CD4-positive, CD25-positive, alpha-beta regulatory T cell (primary cell): Measurements from ENCODE around the gene NEK7. TPM values are rescaled to one million over a fixed set of nuclear protein-coding genes. Genes with fewer than 3 reads are reported as not detected.
"Not testable (repeated sequence)": the region's sequence is repeated elsewhere in the genome, so short reads cannot be mapped to it uniquely, and the experiment has no call there.

Experiments
- ATAC-seq, 2 donors: fragments of 150-1000 bp; cut with Tn5 transposase; one replicate each; pipeline ENCODE4 v1.10.0; 2021; ENCODE audit warnings: low read depth in 2 of 2, moderate number of reproducible peaks in 2 of 2, moderate library complexity in 1 of 2
- DNase-seq, 3 donors: peaks; one replicate each; pipeline versions ENCODE4 v3.0.0 to v3.0.0-alpha.2; 2012 to 2022; ENCODE audit warnings: mixed read lengths in 1 of 3
- H3K27ac ChIP-seq: one replicate; pipeline ENCODE4 v1.7.0; 2013; ENCODE audit warnings: mild to moderate bottlenecking, low read length; ENCODE audit not compliant: insufficient read depth, poor library complexity, severe bottlenecking
- H3K27me3 ChIP-seq: one replicate; pipeline ENCODE4 v1.7.0; 2013; ENCODE audit warnings: low read length; ENCODE audit not compliant: control insufficient read depth, insufficient read depth
- H3K36me3 ChIP-seq: one replicate; pipeline ENCODE4 v1.7.0; 2013; ENCODE audit warnings: mild to moderate bottlenecking, low read length, moderate library complexity; ENCODE audit not compliant: control insufficient read depth, insufficient read depth
- H3K4me1 ChIP-seq: 2 replicates; pipeline ENCODE4 v1.7.0; 2013; ENCODE audit warnings: mild to moderate bottlenecking, low read length; ENCODE audit not compliant: insufficient read depth, control insufficient read depth, poor library complexity, severe bottlenecking
- H3K4me3 ChIP-seq: one replicate; pipeline ENCODE4 v1.7.0; 2013; ENCODE audit warnings: low read depth, mild to moderate bottlenecking, low read length, moderate library complexity
- H3K9me3 ChIP-seq, 2 experiments: 1 replicate in 1 of 2; 2 replicates in 1 of 2; pipeline ENCODE4 v1.7.0; 2013; ENCODE audit warnings: low read length in 2 of 2, mild to moderate bottlenecking in 1 of 2, moderate library complexity in 1 of 2; ENCODE audit not compliant: control insufficient read depth in 2 of 2
- H3K27ac Mint-ChIP-seq, 3 donors: one replicate each; pipeline ENCODE4 v1.8.0; 2020 to 2022; ENCODE audit warnings: mild to moderate bottlenecking in 3 of 3, mixed read lengths in 3 of 3, moderate library complexity in 2 of 3
- H3K27me3 Mint-ChIP-seq: one replicate; pipeline ENCODE4 v1.8.0; 2022; ENCODE audit warnings: mild to moderate bottlenecking, mixed read lengths
- H3K36me3 Mint-ChIP-seq: one replicate; pipeline ENCODE4 v1.8.0; 2020; ENCODE audit warnings: mixed read lengths
- H3K4me1 Mint-ChIP-seq, 4 donors: one replicate each; pipeline ENCODE4 v1.8.0; 2020 to 2022; ENCODE audit warnings: mixed read lengths in 4 of 4, mild to moderate bottlenecking in 1 of 4
- H3K4me3 Mint-ChIP-seq, 4 donors: one replicate each; pipeline ENCODE4 v1.8.0; 2020 to 2022; ENCODE audit warnings: mild to moderate bottlenecking in 4 of 4, mixed read lengths in 4 of 4, moderate library complexity in 3 of 4
- H3K9me3 Mint-ChIP-seq, 7 donors: one replicate each; pipeline ENCODE4 v1.8.0; 2020 to 2022; ENCODE audit warnings: mixed read lengths in 7 of 7, mild to moderate bottlenecking in 3 of 7, moderate library complexity in 2 of 7
- polyA plus RNA-seq, 4 donors: library from polyadenylated mRNA; unstranded; fragments of 300-500 nt; fragmentation: Illumina TruSeq; gene quantifications; one replicate each; pipeline ENCODE4 v1.2.3, GENCODE V29; 2021
- total RNA-seq: library from RNA; stranded (reverse); gene quantifications from one replicate; pipeline ENCODE4 v1.2.3, GENCODE V29; 2022

NEK7 gene
- total and polyA plus RNA-seq, 5 donors from 2014 or later: 37.7 to 61.3 (median 54.3) TPM

- peaks cover 4% of the 10 kb centered on the region for H3K4me1 ChIP-seq
- H3K9me3 Mint-ChIP-seq: no peaks in the 10 kb centered on the region
- H3K36me3 Mint-ChIP-seq: peaks cover 22% of the 10 kb centered on the region
- H3K9me3 ChIP-seq: no peaks in the 10 kb centered on the region
- H3K36me3 ChIP-seq: peaks cover 33% of the 10 kb centered on the region
- no peak overlapping the region for H3K4me3 ChIP-seq
- no peak overlapping the region for H3K4me3 Mint-ChIP-seq
- no peaks in the 10 kb centered on the region for H3K27me3 Mint-ChIP-seq
- H3K27ac Mint-ChIP-seq: no peak overlapping the region
- no peak overlapping the region for H3K27ac ChIP-seq
- peaks cover 12 to 40% (median 25%) of the 10 kb centered on the region in 4 donors for H3K4me1 Mint-ChIP-seq
- no peaks in the 10 kb centered on the region for H3K27me3 ChIP-seq
- ATAC-seq: no peak
- no peak for DNase-seq
Observed at GRCh38 chr1:198291924-198292323, 135.1 kb downstream of the NEK7 start.

- Histone ChIP-seq H3K36me3 (peaks cover 57% of the 10 kb centered on the region), H3K27ac (no peak overlapping the region), H3K27me3 (no peaks in the 10 kb centered on the region), H3K4me1 (peaks cover 4% of the 10 kb centered on the region), H3K4me3 (no peak overlapping the region), H3K9me3 (no peaks in the 10 kb centered on the region)
- no peak overlapping the region for H3K27ac Mint-ChIP-seq
- H3K4me3 Mint-ChIP-seq: no peak overlapping the region
- H3K27me3 Mint-ChIP-seq: no peaks in the 10 kb centered on the region
- no peak for ATAC-seq
- H3K9me3 Mint-ChIP-seq: peaks cover 0 to 1% (median 0%) of the 10 kb centered on the region in 7 donors
- no peak for DNase-seq
- H3K36me3 Mint-ChIP-seq: peaks cover 36% of the 10 kb centered on the region
- peaks cover 18 to 36% (median 29%) of the 10 kb centered on the region in 4 donors for H3K4me1 Mint-ChIP-seq
Observed at GRCh38 chr1:198295225-198295624, 138.4 kb downstream of the NEK7 start.

GRCh38 chr1:198295971-198296370, 139.2 kb downstream of the NEK7 start:
- H3K4me1 ChIP-seq: peaks cover 3% of the 10 kb centered on the region
- Mint-ChIP-seq H3K36me3 (peaks cover 40% of the 10 kb centered on the region), H3K4me1 (peaks cover 20 to 34% (median 30%) of the 10 kb centered on the region in 4 donors), H3K27me3 (no peaks in the 10 kb centered on the region), H3K9me3 (peaks cover 0 to 3% (median 0%) of the 10 kb centered on the region in 7 donors), H3K4me3 (peak overlapping the region in 1 of 4 donors; percentile 7), H3K27ac (peak overlapping the region in 2 of 3 donors; percentile 9 to 55)
- no peak for DNase-seq
- H3K27ac ChIP-seq: no peak overlapping the region
- H3K27me3 ChIP-seq: no peaks in the 10 kb centered on the region
- no peaks in the 10 kb centered on the region for H3K9me3 ChIP-seq
- H3K4me3 ChIP-seq: no peak overlapping the region
- H3K36me3 ChIP-seq: peaks cover 60% of the 10 kb centered on the region
- ATAC-seq: no peak

GRCh38 chr1:198297281-198297680, 140.5 kb downstream of the NEK7 start:
- H3K4me3 Mint-ChIP-seq: no peak overlapping the region
- no peak overlapping the region for H3K27ac ChIP-seq
- H3K36me3 Mint-ChIP-seq: peaks cover 48% of the 10 kb centered on the region
- peak overlapping the region in 1 of 3 donors; percentile 26 for H3K27ac Mint-ChIP-seq
- peaks cover 15 to 34% (median 32%) of the 10 kb centered on the region in 4 donors for H3K4me1 Mint-ChIP-seq
- H3K36me3 ChIP-seq: peaks cover 57% of the 10 kb centered on the region
- no peak for DNase-seq
- peaks cover 0 to 3% (median 0%) of the 10 kb centered on the region in 7 donors for H3K9me3 Mint-ChIP-seq
- no peak for ATAC-seq
- no peaks in the 10 kb centered on the region for H3K4me1 ChIP-seq
- H3K27me3 ChIP-seq: no peaks in the 10 kb centered on the region
- H3K4me3 ChIP-seq: no peak overlapping the region
- no peaks in the 10 kb centered on the region for H3K9me3 ChIP-seq
- no peaks in the 10 kb centered on the region for H3K27me3 Mint-ChIP-seq

GRCh38 chr1:198298640-198299039, 141.8 kb downstream of the NEK7 start:
- H3K27me3 Mint-ChIP-seq: no peaks in the 10 kb centered on the region
- DNase-seq (no peak), ATAC-seq (no peak)
- H3K27ac ChIP-seq: no peak overlapping the region
- no peaks in the 10 kb centered on the region for H3K4me1 ChIP-seq
- no peaks in the 10 kb centered on the region for H3K27me3 ChIP-seq
- peaks cover 52% of the 10 kb centered on the region for H3K36me3 Mint-ChIP-seq
- peaks cover 47% of the 10 kb centered on the region for H3K36me3 ChIP-seq
- peaks cover 12 to 34% (median 32%) of the 10 kb centered on the region in 4 donors for H3K4me1 Mint-ChIP-seq
- no peaks in the 10 kb centered on the region for H3K9me3 ChIP-seq
- H3K4me3 ChIP-seq: no peak overlapping the region
- peak overlapping the region in 1 of 3 donors; percentile 64 for H3K27ac Mint-ChIP-seq
- H3K9me3 Mint-ChIP-seq: peaks cover 0 to 3% (median 0%) of the 10 kb centered on the region in 7 donors
- H3K4me3 Mint-ChIP-seq: no peak overlapping the region

- H3K4me1 Mint-ChIP-seq: peaks cover 16 to 39% (median 26%) of the 10 kb centered on the region in 4 donors
- Histone ChIP-seq H3K9me3 (no peaks in the 10 kb centered on the region), H3K27ac (no peak overlapping the region), H3K4me1 (no peaks in the 10 kb centered on the region), H3K4me3 (no peak overlapping the region), H3K27me3 (no peaks in the 10 kb centered on the region), H3K36me3 (peaks cover 39% of the 10 kb centered on the region)
- peaks cover 0 to 3% (median 0%) of the 10 kb centered on the region in 7 donors for H3K9me3 Mint-ChIP-seq
- H3K4me3 Mint-ChIP-seq: no peak overlapping the region
- H3K27me3 Mint-ChIP-seq: no peaks in the 10 kb centered on the region
- DNase-seq (no peak), ATAC-seq (no peak)
- H3K27ac Mint-ChIP-seq: no peak overlapping the region
- peaks cover 47% of the 10 kb centered on the region for H3K36me3 Mint-ChIP-seq
Observed at GRCh38 chr1:198300451-198300850, 143.7 kb downstream of the NEK7 start.

GRCh38 chr1:198304431-198304830, 147.6 kb downstream of the NEK7 start:
- H3K4me3 Mint-ChIP-seq: no peak overlapping the region
- Histone ChIP-seq H3K4me3 (no peak overlapping the region), H3K36me3 (peaks cover 11% of the 10 kb centered on the region), H3K27ac (no peak overlapping the region), H3K27me3 (no peaks in the 10 kb centered on the region), H3K4me1 (no peaks in the 10 kb centered on the region), H3K9me3 (no peaks in the 10 kb centered on the region)
- peaks cover 5 to 24% (median 14%) of the 10 kb centered on the region in 4 donors for H3K4me1 Mint-ChIP-seq
- DNase-seq (no peak), ATAC-seq (no peak)
- H3K27me3 Mint-ChIP-seq: no peaks in the 10 kb centered on the region
- H3K36me3 Mint-ChIP-seq: peaks cover 50% of the 10 kb centered on the region
- H3K9me3 Mint-ChIP-seq: peaks cover 0 to 5% (median 3%) of the 10 kb centered on the region in 7 donors
- H3K27ac Mint-ChIP-seq: no peak overlapping the region

- peaks cover 17% of the 10 kb centered on the region for H3K36me3 ChIP-seq
- not testable (repeated sequence) for ATAC-seq, H3K27me3 Mint-ChIP-seq, H3K27me3 ChIP-seq, H3K4me3 Mint-ChIP-seq, H3K9me3 Mint-ChIP-seq, H3K27ac ChIP-seq, DNase-seq, H3K27ac Mint-ChIP-seq, H3K4me3 ChIP-seq, H3K4me1 ChIP-seq, H3K9me3 ChIP-seq
- peaks cover 7 to 37% (median 24%) of the 10 kb centered on the region in 4 donors for H3K4me1 Mint-ChIP-seq
- H3K36me3 Mint-ChIP-seq: peaks cover 36% of the 10 kb centered on the region
Observed at GRCh38 chr1:198314817-198315216, 158.0 kb downstream of the NEK7 start.
